Nephron progenitor cell (in vitro differentiated cells): ENCODE results near the gene WWOX.

Experiments
- DNase-seq: peaks from one replicate; pipeline ENCODE4 v3.0.0; 2021
- H3K27ac Mint-ChIP-seq: 2 replicates; pipeline ENCODE4 v1.8.0; 2021; ENCODE audit warnings: mild to moderate bottlenecking, moderate library complexity, mixed read lengths
- H3K27me3 Mint-ChIP-seq: 2 replicates; pipeline ENCODE4 v1.8.0; 2021; ENCODE audit warnings: mild to moderate bottlenecking, low read depth, mixed read lengths; ENCODE audit not compliant: poor library complexity
- H3K36me3 Mint-ChIP-seq: 2 replicates; pipeline ENCODE4 v1.8.0; 2021; ENCODE audit warnings: low read depth, mixed read lengths
- H3K4me1 Mint-ChIP-seq: 2 replicates; pipeline ENCODE4 v1.8.0; 2021; ENCODE audit warnings: mixed read lengths
- H3K4me3 Mint-ChIP-seq: 2 replicates; pipeline ENCODE4 v1.8.0; 2021; ENCODE audit warnings: mild to moderate bottlenecking, moderate library complexity, mixed read lengths
- H3K9me3 Mint-ChIP-seq: 2 replicates; pipeline ENCODE4 v1.8.0; 2021; ENCODE audit warnings: mild to moderate bottlenecking, moderate library complexity, mixed read lengths
- CTCF ChIP-seq: fragments of 200-600 bp; sonication (generic); IDR thresholded peaks from 2 replicates; pipeline ENCODE4 v1.5.0; 2021; ENCODE audit warnings: antibody characterized with exemption

The WWOX gene

DNA sequence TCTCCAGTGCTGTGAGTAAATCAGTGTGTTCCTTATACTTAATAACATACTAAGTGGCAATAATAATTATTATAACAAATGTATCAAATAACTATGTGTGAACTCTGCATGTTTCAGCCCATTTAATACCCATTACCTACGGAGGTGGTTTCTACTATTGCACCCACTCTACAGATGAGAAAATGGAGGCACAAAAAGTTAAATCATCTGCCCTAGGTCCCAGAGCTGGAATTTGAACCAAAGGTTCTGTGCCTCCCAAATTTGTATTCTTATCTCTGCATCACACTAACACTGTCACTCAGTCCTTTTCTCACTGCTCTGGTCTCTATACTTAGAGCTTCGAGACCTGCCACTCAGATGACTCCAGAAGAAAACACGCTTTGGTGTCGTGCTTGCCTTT is 1084.1 kb downstream of the WWOX start:
- TF ChIP-seq CTCF, result no peak
- Mint-ChIP-seq H3K9me3 (peaks cover 41% of the 10 kb centered on the region), H3K4me3 (no peak overlapping the region), H3K36me3 (peaks cover 34% of the 10 kb centered on the region), H3K27ac (no peak overlapping the region), H3K4me1 (peaks cover 31% of the 10 kb centered on the region), H3K27me3 (peaks cover 2% of the 10 kb centered on the region)
- no peak for DNase-seq

DNA sequence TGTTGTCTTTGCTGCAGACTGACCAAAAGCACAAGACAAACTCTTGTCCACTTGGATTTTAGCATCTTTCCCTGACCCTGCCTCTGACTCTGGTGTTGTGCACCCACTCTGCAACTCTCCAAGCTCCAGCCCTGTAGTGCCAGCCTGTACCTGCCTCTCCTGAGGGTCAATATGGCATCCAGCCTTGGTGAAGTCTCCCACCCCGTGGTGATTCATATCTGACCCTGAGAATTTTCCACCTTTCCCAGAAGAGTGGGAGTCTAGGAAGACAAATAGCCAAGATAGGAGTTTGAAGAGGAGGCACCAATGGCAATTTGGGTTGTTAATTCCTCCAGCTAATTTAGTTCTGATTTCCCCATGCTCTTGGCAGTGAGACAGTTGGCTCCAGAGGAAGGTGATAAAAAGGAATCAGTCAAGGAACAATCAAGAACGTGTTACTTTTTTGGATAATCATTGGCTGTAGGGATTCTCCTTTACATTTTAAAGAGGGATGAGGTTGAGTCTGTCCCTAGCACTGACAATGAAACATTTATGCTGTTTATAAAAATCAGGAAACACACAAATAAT is 1085.1 kb downstream of the WWOX start:
- no peak for DNase-seq
- Mint-ChIP-seq H3K27me3 (peaks cover 2% of the 10 kb centered on the region), H3K4me1 (peaks cover 31% of the 10 kb centered on the region), H3K4me3 (no peak overlapping the region), H3K27ac (no peak overlapping the region), H3K36me3 (peaks cover 31% of the 10 kb centered on the region), H3K9me3 (peaks cover 35% of the 10 kb centered on the region)
- no peak for TF ChIP-seq CTCF

DNA sequence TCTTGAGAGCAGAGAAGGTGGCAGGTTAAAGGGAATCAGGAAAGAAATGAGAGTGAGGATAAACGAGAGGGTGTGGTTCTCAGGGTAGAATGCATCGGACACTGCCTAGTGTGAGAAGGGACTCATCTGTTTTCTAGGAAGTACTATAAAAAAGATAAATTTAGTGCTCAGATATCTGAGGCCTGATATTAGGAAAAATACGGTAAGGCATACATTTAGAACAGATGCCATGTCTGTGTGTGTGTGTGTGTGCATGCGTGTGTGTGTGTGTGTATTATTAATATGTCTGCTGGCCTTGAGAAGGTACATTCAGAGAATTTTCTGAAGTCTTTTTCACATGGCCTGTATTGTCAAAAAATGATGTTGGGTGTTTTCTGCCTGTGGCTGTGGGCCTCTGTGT is 1086.3 kb downstream of the WWOX start:
- Mint-ChIP-seq H3K27me3 (peaks cover 2% of the 10 kb centered on the region), H3K4me3 (no peak overlapping the region), H3K36me3 (peaks cover 22% of the 10 kb centered on the region), H3K4me1 (peaks cover 31% of the 10 kb centered on the region), H3K9me3 (peaks cover 23% of the 10 kb centered on the region), H3K27ac (peak overlapping the region; percentile 60)
- no peak for TF ChIP-seq CTCF
- DNase-seq, result no peak

DNA sequence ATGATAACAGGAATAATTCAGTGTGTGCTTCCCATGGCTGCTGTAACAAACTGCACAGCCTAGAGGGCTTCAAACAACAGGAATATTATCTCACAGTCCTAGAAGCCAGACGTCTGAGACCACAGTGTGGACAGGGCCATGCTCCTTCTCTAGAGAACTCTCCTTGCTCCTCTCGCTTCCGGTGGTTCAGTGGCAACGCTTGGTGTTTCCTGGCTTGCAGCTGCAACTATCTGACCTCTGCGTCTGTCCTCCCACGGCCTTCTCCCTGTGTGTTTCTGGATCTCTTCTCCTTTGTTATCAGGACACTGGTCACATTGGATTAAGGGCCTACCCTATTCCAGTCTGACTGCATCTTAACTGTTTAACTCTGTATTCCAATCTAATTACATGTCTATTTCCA is 1086.7 kb downstream of the WWOX start:
- Mint-ChIP-seq H3K9me3 (peaks cover 18% of the 10 kb centered on the region), H3K27ac (no peak overlapping the region), H3K4me3 (no peak overlapping the region), H3K4me1 (peaks cover 31% of the 10 kb centered on the region), H3K36me3 (peaks cover 17% of the 10 kb centered on the region), H3K27me3 (peaks cover 2% of the 10 kb centered on the region)
- no peak for DNase-seq
- no peak for TF ChIP-seq CTCF

DNA sequence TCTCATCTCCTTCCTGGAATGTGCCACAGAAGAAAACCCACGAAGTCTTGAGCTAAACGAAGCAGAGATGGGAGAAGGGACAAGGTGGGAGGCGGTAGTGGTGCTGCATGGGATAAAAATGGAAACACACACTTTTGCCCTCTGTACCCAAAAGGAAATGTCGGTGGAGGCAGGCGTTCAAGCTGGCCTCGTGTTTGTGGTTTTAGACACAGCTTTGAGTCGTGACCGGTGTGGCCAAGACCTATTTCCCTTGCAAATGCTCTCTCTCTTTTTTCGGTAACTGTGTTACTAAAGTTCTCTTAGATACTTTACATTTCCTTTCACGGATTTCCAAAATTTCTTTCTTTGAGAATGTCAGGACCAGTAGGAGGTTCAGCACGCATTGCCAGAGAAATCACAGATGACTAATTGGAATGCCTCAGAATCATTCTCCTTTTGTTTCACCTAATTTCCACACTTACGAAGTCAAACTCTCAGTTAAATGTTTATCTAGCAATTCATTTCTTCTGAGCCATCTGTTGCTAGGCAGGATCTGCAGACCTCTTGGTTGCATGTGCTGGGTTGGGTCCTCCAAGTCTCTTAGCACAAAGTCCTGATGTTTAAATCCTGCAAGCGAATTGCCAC is 1088.8 kb downstream of the WWOX start:
- peaks cover 12% of the 10 kb centered on the region for H3K36me3 Mint-ChIP-seq

More for the DNA sequence above, 1088.8 kb downstream of the WWOX start:
- H3K27ac Mint-ChIP-seq, result no peak overlapping the region
- no peak overlapping the region for H3K4me3 Mint-ChIP-seq
- peaks cover 12% of the 10 kb centered on the region for H3K9me3 Mint-ChIP-seq
- peaks cover 35% of the 10 kb centered on the region for H3K4me1 Mint-ChIP-seq
- no peak for TF ChIP-seq CTCF
- DNase-seq, result no peak
- peaks cover 2% of the 10 kb centered on the region for H3K27me3 Mint-ChIP-seq
